ENCODE results near the gene MED13L.
"Not testable (repeated sequence)": the region's sequence is repeated elsewhere in the genome, so short reads cannot be mapped to it uniquely, and the experiment has no call there.

Gene MED13L

GRCh38 chr12:116287842-116288301 is 10.4 kb upstream of the MED13L start:
- no peak for TF ChIP-seq CTCF (IDR thresholded peaks at IDR 0.05; ENCODE audit: low read depth, low read length)
- Histone ChIP-seq H3K4me3 (ENCODE audit: low read depth, low read length) (no peak overlapping the region), H3K36me3 (no peaks in the 10 kb centered on the region), H3K4me1 (no peaks in the 10 kb centered on the region), H3K27me3 (no peaks in the 10 kb centered on the region), H3K9me3 (no peaks in the 10 kb centered on the region)
- no peak for DNase-seq

DNA sequence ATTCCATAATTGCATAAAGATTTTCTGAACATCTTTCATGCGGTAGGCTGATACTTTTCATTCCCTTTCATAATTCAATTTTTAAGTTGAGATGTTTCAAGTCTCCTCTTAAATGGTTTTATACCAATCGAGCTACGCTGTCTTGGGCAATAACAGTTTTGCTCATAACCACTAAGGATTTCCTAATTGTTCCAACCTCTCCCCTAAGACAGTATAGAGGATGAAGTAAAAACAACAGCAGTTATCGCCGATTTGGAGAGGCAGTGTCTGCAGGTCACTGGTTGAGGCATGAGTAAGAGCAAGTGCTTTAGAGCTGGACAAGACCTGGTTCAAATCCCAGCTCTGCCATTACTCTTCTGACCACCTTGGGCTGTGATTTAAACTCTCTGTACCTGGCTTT is 6.9 kb upstream of the MED13L start:
- no peak overlapping the region for H3K4me3 ChIP-seq (ENCODE audit: low read depth, low read length)
- H3K9me3 ChIP-seq = no peaks in the 10 kb centered on the region
- H3K4me1 ChIP-seq = no peaks in the 10 kb centered on the region; the same call in 1 of the 2 replicates
- no peak for DNase-seq
- H3K27me3 ChIP-seq = no peaks in the 10 kb centered on the region
- no peaks in the 10 kb centered on the region for H3K36me3 ChIP-seq
- TF ChIP-seq CTCF (IDR thresholded peaks at IDR 0.05; ENCODE audit: low read depth, low read length) = no peak

DNA sequence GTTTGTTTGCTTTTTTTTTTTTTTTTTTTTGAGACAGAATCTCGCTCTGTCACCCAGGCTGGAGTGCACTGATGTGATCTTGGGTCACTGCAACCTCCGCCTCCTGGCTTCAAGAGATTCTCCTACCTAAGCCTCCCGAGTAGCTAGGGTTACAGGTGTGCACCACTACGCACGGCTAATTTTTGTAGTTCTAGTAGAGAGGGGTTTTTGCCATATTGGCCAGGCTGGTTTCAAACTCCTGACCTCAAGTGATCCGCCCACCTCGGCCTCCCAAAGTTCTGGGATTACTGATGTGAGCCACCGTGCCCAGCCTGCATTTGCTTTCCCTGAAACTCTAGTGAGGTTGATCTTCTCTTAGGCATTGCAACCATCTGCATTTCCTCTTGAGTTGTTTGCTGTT is 6.4 kb upstream of the MED13L start:
- H3K4me3 ChIP-seq (ENCODE audit: low read depth, low read length); H3K9me3 ChIP-seq; DNase-seq; H3K27me3 ChIP-seq; H3K4me1 ChIP-seq; H3K36me3 ChIP-seq: not testable (repeated sequence)

GRCh38 chr12:116282371-116283286 is 5.1 kb upstream of the MED13L start:
- H3K36me3 ChIP-seq = no peaks in the 10 kb centered on the region
- no peak for DNase-seq
- no peak overlapping the region for H3K4me3 ChIP-seq (ENCODE audit: low read depth, low read length)
- peaks cover 3% of the 10 kb centered on the region; the same call in 1 of the 2 replicates for H3K9me3 ChIP-seq
- TF ChIP-seq CTCF (IDR thresholded peaks at IDR 0.05; ENCODE audit: low read depth, low read length) = no peak
- peaks cover 3% of the 10 kb centered on the region for H3K27me3 ChIP-seq
- H3K4me1 ChIP-seq = no peaks in the 10 kb centered on the region; the same call in 1 of the 2 replicates

GRCh38 chr12:116280595-116281290 is 3.2 kb upstream of the MED13L start:
- no peak for DNase-seq
- peaks cover 3% of the 10 kb centered on the region for H3K27me3 ChIP-seq
- TF ChIP-seq CTCF (IDR thresholded peaks at IDR 0.05; ENCODE audit: low read depth, low read length) = no peak
- H3K4me1 ChIP-seq = peaks cover under 1% of the 10 kb centered on the region; the same call in 1 of the 2 replicates
- H3K9me3 ChIP-seq = peaks cover 3% of the 10 kb centered on the region; the same call in 1 of the 2 replicates
- H3K4me3 ChIP-seq (ENCODE audit: low read depth, low read length) = no peak overlapping the region
- H3K36me3 ChIP-seq = no peaks in the 10 kb centered on the region; the same call in 1 of the 2 replicates

DNA sequence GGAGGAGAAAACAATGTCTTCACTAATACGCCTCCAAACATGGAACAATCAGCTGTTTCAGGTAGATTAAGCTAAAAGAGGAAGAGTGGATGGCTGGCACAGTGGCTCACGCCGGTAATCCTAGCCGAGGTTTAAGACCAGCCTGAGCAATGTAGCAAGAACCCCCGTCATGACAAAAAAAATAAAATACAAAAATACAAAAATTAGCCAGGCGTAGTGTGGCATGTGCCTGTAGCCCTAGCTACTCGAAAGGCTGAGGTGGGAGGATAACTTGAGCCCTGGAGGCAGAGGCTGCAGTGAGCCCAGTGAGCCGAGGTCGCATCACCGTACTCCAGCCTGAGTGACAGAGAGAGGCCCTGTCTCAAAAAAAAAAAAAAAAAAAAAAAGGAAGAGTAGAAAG is 1.2 kb upstream of the MED13L start:
- H3K27me3 ChIP-seq = peaks cover 3% of the 10 kb centered on the region
- peaks cover 5% of the 10 kb centered on the region; the same call in 1 of the 2 replicates for H3K4me1 ChIP-seq
- H3K4me3 ChIP-seq (ENCODE audit: low read depth, low read length) = no peak overlapping the region
- H3K36me3 ChIP-seq = no peaks in the 10 kb centered on the region; the same call in 1 of the 2 replicates
- DNase-seq = no peak
- TF ChIP-seq CTCF (IDR thresholded peaks at IDR 0.05; ENCODE audit: low read depth, low read length) = no peak
- H3K9me3 ChIP-seq = peaks cover 3% of the 10 kb centered on the region; the same call in 1 of the 2 replicates

Measured in BE2C (cell line).